ENCODE data around the gene PPM1H. TPM values are rescaled to one million over a fixed set of nuclear protein-coding genes. Genes with fewer than 3 reads are reported as not detected.
A peak's percentile ranks its signal among the peaks of the same experiment; 100 is the strongest.

The PPM1H gene
- total RNA-seq, 8 experiments from 2014 or later = 0.56 to 13.7 (median 7.0) TPM

- 0 to 74% (median 40%) methylated on average over 1 to 4 of the region's 4 CpGs; no CpG with 5 or more reads in 1 of the 10 experiments for WGBS, 10 experiments
- in situ Hi-C loops (cut with MboI; ENCODE audit: low pct_unique_long_range_greater_than_20kb in 2 of 9, low sequenced_read_pairs in 9 of 9, unreplicated experiment in 9 of 9) = loop anchor here in 1 of 9 experiments (25.0 kb wide), 1 partner anchor 158 kb away; no protein-coding TSS in a partner anchor
- Histone ChIP-seq H3K4me3 (no peak overlapping the region), H3K4me1 (replicated peaks in 1 of 2) (peaks cover 44 to 47% of the 10 kb centered on the region in 2 donors), H3K27ac (peak overlapping the region in 1 of 2 donors; percentile 32)
- ATAC-seq (replicated peaks in 6 of 8) = peak in 4 of 8 experiments; percentile 3 to 16 (median 8)
Measured at GRCh38 chr12:62629413-62629812, 305.5 kb downstream of the PPM1H start.

DNA sequence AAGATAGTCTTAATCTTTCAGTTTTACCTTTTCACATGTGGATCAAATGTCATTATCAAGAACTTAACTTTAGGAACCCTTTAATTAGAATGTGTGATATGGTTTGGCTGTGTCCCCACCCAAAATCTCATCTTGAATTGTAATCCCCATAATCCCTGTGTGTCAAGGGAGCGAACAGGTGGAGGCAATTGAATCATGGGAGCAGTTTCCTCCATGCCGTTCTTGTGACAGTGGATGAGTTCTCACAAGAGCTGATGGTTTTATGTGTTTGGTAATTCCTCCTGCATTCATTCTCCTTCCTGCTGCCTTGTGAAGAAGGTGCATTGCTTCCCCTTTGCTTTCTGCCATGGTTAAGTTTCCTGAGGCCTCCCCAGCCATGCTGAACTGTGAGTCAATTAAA lies 307.8 kb downstream of the PPM1H start:
- peaks cover 33 to 35% of the 10 kb centered on the region in 2 donors for H3K4me1 ChIP-seq (replicated peaks in 1 of 2)
- no peak overlapping the region for H3K4me3 ChIP-seq
- ATAC-seq (replicated peaks in 6 of 8) = no peak
- H3K27ac ChIP-seq = no peak overlapping the region
- in situ Hi-C loops (cut with MboI; ENCODE audit: low pct_unique_long_range_greater_than_20kb in 2 of 9, low sequenced_read_pairs in 9 of 9, unreplicated experiment in 9 of 9) = loop anchor here in 1 of 9 experiments (25.0 kb wide), 1 partner anchor 160 kb away; no protein-coding TSS in a partner anchor
- whole genome bisulfite sequencing, 10 experiments = 83 to 100% (median 94%) methylated on average over 1 to 2 of the region's 2 CpGs; no CpG with 5 or more reads in 7 of the 10 experiments

DNA sequence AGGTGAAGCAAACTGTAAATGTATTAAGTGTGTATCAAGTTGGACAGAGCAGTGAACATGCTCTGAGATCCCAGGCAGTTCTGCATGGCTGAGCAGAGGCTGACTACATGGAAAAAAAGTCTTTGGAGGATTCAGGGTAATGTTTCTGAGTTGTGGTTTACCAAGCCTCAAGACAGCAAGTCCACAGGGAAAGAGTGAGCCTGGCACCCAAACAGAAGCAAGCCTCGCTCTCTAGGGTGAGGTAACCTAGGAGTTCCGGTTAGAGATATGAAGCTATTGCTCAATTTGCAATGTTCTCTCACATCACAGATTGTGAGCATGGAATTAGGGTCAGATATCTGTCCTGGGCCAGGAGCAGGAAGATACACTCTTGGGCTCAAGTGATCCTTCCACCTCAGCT lies 309.7 kb downstream of the PPM1H start:
- ATAC-seq (replicated peaks in 6 of 8) = no peak
- Histone ChIP-seq H3K4me3 (no peak overlapping the region), H3K27ac (no peak overlapping the region), H3K4me1 (replicated peaks in 1 of 2) (peaks cover 26 to 29% of the 10 kb centered on the region in 2 donors)
- in situ Hi-C loops (cut with MboI; ENCODE audit: low pct_unique_long_range_greater_than_20kb in 2 of 9, low sequenced_read_pairs in 9 of 9, unreplicated experiment in 9 of 9) = loop anchor here in 1 of 9 experiments (25.0 kb wide), 1 partner anchor 162 kb away; no protein-coding TSS in a partner anchor
- 57 to 100% (median 76%) methylated on average over 1 to 2 of the region's 2 CpGs; no CpG with 5 or more reads in 6 of the 10 experiments for whole genome bisulfite sequencing, 10 experiments

DNA sequence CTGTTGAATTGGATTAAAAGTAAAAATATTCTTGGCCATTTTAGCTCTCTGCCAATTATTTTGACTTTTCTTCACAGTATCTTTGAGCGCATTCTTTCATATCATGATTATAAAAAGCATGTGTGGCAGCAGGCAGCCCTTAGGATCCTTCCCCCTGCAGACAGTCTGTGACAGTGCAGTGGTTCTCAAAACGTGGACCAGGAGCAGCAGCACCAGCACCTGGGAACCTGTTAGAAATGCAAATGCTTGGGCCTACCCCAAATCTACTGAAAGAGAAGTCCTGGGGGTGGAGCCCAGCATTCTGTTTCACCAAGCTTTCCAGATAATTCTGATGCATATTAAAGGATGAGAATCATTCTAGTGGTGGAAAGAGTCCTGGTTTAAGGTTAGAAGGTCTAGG lies 312.8 kb downstream of the PPM1H start:
- H3K27ac ChIP-seq = no peak overlapping the region
- no peak for ATAC-seq (replicated peaks in 6 of 8)
- 17 to 100% (median 63%) methylated on average over 1 to 2 of the region's 2 CpGs; no CpG with 5 or more reads in 3 of the 10 experiments for WGBS, 10 experiments
- no peak overlapping the region for H3K4me3 ChIP-seq
- in situ Hi-C loops (cut with MboI; ENCODE audit: low pct_unique_long_range_greater_than_20kb in 2 of 9, low sequenced_read_pairs in 9 of 9, unreplicated experiment in 9 of 9) = loop anchor here in 2 of 9 experiments (25.0 kb wide), 1 partner anchor 165 kb away; no protein-coding TSS in a partner anchor
- peaks cover 26 to 36% of the 10 kb centered on the region in 2 donors for H3K4me1 ChIP-seq (replicated peaks in 1 of 2)

- Histone ChIP-seq H3K4me3 (no peak overlapping the region), H3K27ac (no peak overlapping the region), H3K4me1 (replicated peaks in 1 of 2) (peaks cover 26 to 36% of the 10 kb centered on the region in 2 donors)
- peak in 5 of 8 experiments; percentile 36 to 56 (median 42) for ATAC-seq (replicated peaks in 6 of 8)
- WGBS, 10 experiments = 60 to 100% (median 84%) methylated on average over 1 to 8 of the region's 8 CpGs; no CpG with 5 or more reads in 1 of the 10 experiments
- in situ Hi-C loops (cut with MboI; ENCODE audit: low pct_unique_long_range_greater_than_20kb in 2 of 9, low sequenced_read_pairs in 9 of 9, unreplicated experiment in 9 of 9) = loop anchor here in 2 of 9 experiments (25.0 kb wide), 1 partner anchor 166 kb away; no protein-coding TSS in a partner anchor
Measured at GRCh38 chr12:62621101-62621638, 313.8 kb downstream of the PPM1H start.

- in situ Hi-C loops (cut with MboI; ENCODE audit: low pct_unique_long_range_greater_than_20kb in 2 of 9, low sequenced_read_pairs in 9 of 9, unreplicated experiment in 9 of 9) = loop anchor here in 2 of 9 experiments (25.0 kb wide), 1 partner anchor 168 kb away; no protein-coding TSS in a partner anchor
- no peak overlapping the region for H3K4me3 ChIP-seq
- 10 to 100% (median 57%) methylated on average over 2 of the region's 2 CpGs; no CpG with 5 or more reads in 3 of the 10 experiments for WGBS, 10 experiments
- H3K27ac ChIP-seq = peak overlapping the region in 1 of 2 donors; percentile 52
- peaks cover 26 to 36% of the 10 kb centered on the region in 2 donors for H3K4me1 ChIP-seq (replicated peaks in 1 of 2)
- ATAC-seq (replicated peaks in 6 of 8) = peak in 5 of 8 experiments; percentile 71 to 83 (median 77)
Measured at GRCh38 chr12:62618930-62619329, 316.0 kb downstream of the PPM1H start.

- peak in 2 of 8 experiments; percentile 3 to 11 for ATAC-seq (replicated peaks in 6 of 8)
- in situ Hi-C loops (cut with MboI; ENCODE audit: low pct_unique_long_range_greater_than_20kb in 2 of 9, low sequenced_read_pairs in 9 of 9, unreplicated experiment in 9 of 9) = loop anchor here in 2 of 9 experiments (25.0 kb wide), 1 partner anchor 169 kb away; no protein-coding TSS in a partner anchor
- Histone ChIP-seq H3K4me3 (no peak overlapping the region), H3K4me1 (replicated peaks in 1 of 2) (peaks cover 26 to 36% of the 10 kb centered on the region in 2 donors), H3K27ac (no peak overlapping the region)
Measured at GRCh38 chr12:62618319-62618718, 316.6 kb downstream of the PPM1H start.

GRCh38 chr12:62613081-62613480 lies 321.9 kb downstream of the PPM1H start:
- Histone ChIP-seq H3K27ac (no peak overlapping the region), H3K4me1 (replicated peaks in 1 of 2) (peaks cover under 1 to 3% of the 10 kb centered on the region in 2 donors), H3K4me3 (no peak overlapping the region)
- in situ Hi-C loops (cut with MboI; ENCODE audit: low pct_unique_long_range_greater_than_20kb in 2 of 9, low sequenced_read_pairs in 9 of 9, unreplicated experiment in 9 of 9) = loop anchor here in 2 of 9 experiments (25.0 kb wide), 1 partner anchor 174 kb away; no protein-coding TSS in a partner anchor
- WGBS, 10 experiments = 82 to 100% (median 100%) methylated on average over 1 of the region's 1 CpG; no CpG with 5 or more reads in 4 of the 10 experiments
- no peak for ATAC-seq (replicated peaks in 6 of 8)

DNA sequence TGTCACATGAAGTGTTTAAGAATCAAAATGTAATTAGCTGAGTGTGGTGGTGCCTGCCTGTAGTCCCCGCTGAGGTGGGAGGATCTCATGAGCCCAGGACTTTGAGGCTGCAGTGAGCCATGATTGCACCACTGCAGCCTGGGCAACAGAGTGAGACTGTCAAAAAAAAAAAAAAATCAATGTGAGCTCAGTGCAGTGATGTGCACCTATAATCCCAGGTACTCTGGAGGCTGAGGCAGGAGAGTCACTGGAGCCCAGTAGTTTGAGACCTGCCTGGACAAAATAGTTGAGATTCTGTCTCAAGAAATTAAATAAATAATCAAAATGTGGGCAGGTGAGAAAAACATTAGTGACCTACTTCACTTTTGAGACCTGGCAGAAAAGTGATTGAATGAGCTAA lies 328.3 kb downstream of the PPM1H start:
- no peak overlapping the region for H3K27ac ChIP-seq
- peaks cover 2 to 15% of the 10 kb centered on the region in 2 donors for H3K4me1 ChIP-seq (replicated peaks in 1 of 2)
- 100% methylated on average over 1 of the region's 1 CpG; no CpG with 5 or more reads in 5 of the 10 experiments for WGBS, 10 experiments
- in situ Hi-C loops (cut with MboI; ENCODE audit: low pct_unique_long_range_greater_than_20kb in 2 of 9, low sequenced_read_pairs in 9 of 9, unreplicated experiment in 9 of 9) = loop anchor here in 3 of 9 experiments (10.0 to 25.0 kb wide), 2 partner anchors 181 to 188 kb away; no protein-coding TSS in a partner anchor
- no peak for ATAC-seq (replicated peaks in 6 of 8)
- H3K4me3 ChIP-seq = no peak overlapping the region

- no peak for ATAC-seq (replicated peaks in 6 of 8)
- WGBS, 10 experiments = 38 to 100% (median 60%) methylated on average over 1 to 2 of the region's 2 CpGs; no CpG with 5 or more reads in 1 of the 10 experiments
- in situ Hi-C loops (cut with MboI; ENCODE audit: low pct_unique_long_range_greater_than_20kb in 2 of 9, low sequenced_read_pairs in 9 of 9, unreplicated experiment in 9 of 9) = loop anchor here in 3 of 9 experiments (10.0 to 25.0 kb wide), 2 partner anchors 181 to 189 kb away; no protein-coding TSS in a partner anchor
- no peak overlapping the region for H3K27ac ChIP-seq
- H3K4me3 ChIP-seq = peak overlapping the region; percentile 55 to 90 (median 88)
- peaks cover 4 to 17% of the 10 kb centered on the region in 2 donors for H3K4me1 ChIP-seq (replicated peaks in 1 of 2)
Measured at GRCh38 chr12:62605981-62606380, 329.0 kb downstream of the PPM1H start.

- H3K4me3 ChIP-seq = peak overlapping the region; percentile 55 to 90 (median 88)
- peak in 1 of 8 experiments; percentile 1 for ATAC-seq (replicated peaks in 6 of 8)
- peaks cover 4 to 17% of the 10 kb centered on the region in 2 donors for H3K4me1 ChIP-seq (replicated peaks in 1 of 2)
- peak overlapping the region; percentile 99 for H3K27ac ChIP-seq
- WGBS, 10 experiments = 0 to 25% (median 1%) methylated on average over 1 to 4 of the region's 4 CpGs; no CpG with 5 or more reads in 2 of the 10 experiments
- in situ Hi-C loops (cut with MboI; ENCODE audit: low pct_unique_long_range_greater_than_20kb in 2 of 9, low sequenced_read_pairs in 9 of 9, unreplicated experiment in 9 of 9) = loop anchor here in 3 of 9 experiments (10.0 to 25.0 kb wide), 2 partner anchors 182 to 190 kb away; no protein-coding TSS in a partner anchor
Measured at GRCh38 chr12:62604871-62605270, 330.1 kb downstream of the PPM1H start.

DNA sequence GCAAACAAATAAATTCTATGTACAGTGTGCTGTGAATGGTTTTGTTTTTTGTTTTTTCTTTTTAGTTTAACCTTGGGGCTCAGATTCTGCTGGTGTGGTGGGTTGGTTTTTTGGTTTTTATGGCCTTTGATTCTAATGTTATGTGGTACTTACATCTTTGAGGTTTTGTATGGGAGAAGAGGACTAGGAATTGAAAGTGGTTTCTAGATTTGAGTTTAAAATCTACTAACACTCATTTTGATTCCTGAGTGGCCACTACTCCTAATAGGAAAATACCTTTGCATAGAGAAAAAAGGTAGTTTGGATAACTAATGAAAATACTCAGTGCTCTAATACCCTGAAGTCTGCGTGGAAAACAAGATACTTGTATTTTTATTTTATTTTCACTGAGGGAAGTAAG lies 330.6 kb downstream of the PPM1H start:
- H3K4me1 ChIP-seq (replicated peaks in 1 of 2) = peaks cover 4 to 17% of the 10 kb centered on the region in 2 donors
- no peak for ATAC-seq (replicated peaks in 6 of 8)
- WGBS, 10 experiments = 0% methylated on average over 1 of the region's 1 CpG; no CpG with 5 or more reads in 1 of the 10 experiments
- in situ Hi-C loops (cut with MboI; ENCODE audit: low pct_unique_long_range_greater_than_20kb in 2 of 9, low sequenced_read_pairs in 9 of 9, unreplicated experiment in 9 of 9) = loop anchor here in 3 of 9 experiments (10.0 to 25.0 kb wide), 2 partner anchors 183 to 190 kb away; no protein-coding TSS in a partner anchor
- peak overlapping the region; percentile 55 to 90 (median 88) for H3K4me3 ChIP-seq
- peak overlapping the region; percentile 99 for H3K27ac ChIP-seq

DNA sequence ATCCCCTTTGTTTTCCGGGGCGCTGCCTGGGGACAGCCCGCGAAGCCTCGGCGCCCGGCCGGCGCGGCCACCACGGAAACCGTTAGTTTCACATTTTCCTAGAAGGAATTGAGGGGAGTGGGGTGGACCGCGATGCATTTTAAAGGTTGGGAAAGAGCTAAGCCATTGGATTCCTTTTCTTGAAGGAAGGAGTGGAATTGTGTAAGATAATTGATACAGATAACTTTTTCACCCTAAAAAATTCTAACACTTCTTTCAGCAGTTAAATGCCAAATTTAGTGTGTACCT lies 331.2 kb downstream of the PPM1H start:
- in situ Hi-C loops (cut with MboI; ENCODE audit: low pct_unique_long_range_greater_than_20kb in 2 of 9, low sequenced_read_pairs in 9 of 9, unreplicated experiment in 9 of 9) = loop anchor here in 3 of 9 experiments (10.0 to 25.0 kb wide), 2 partner anchors 184 to 191 kb away; no protein-coding TSS in a partner anchor
- peak overlapping the region; percentile 55 to 90 (median 88) for H3K4me3 ChIP-seq

More for the DNA sequence above, 331.2 kb downstream of the PPM1H start:
- 0 to 4% (median 0%) methylated on average over 2 to 14 of the region's 14 CpGs; no CpG with 5 or more reads in 5 of the 10 experiments for WGBS, 10 experiments
- no peak for ATAC-seq (replicated peaks in 6 of 8)
- H3K4me1 ChIP-seq (replicated peaks in 1 of 2) = peaks cover 4 to 17% of the 10 kb centered on the region in 2 donors
- H3K27ac ChIP-seq = peak overlapping the region; percentile 99

All from motor neuron (in vitro differentiated cells).